ENCODE data around the gene BCL2L1.

BCL2L1 gene

GRCh38 chr20:31700747-31701146 is 21.9 kb downstream of the BCL2L1 start:
- TF ChIP-seq, protein P1, sequence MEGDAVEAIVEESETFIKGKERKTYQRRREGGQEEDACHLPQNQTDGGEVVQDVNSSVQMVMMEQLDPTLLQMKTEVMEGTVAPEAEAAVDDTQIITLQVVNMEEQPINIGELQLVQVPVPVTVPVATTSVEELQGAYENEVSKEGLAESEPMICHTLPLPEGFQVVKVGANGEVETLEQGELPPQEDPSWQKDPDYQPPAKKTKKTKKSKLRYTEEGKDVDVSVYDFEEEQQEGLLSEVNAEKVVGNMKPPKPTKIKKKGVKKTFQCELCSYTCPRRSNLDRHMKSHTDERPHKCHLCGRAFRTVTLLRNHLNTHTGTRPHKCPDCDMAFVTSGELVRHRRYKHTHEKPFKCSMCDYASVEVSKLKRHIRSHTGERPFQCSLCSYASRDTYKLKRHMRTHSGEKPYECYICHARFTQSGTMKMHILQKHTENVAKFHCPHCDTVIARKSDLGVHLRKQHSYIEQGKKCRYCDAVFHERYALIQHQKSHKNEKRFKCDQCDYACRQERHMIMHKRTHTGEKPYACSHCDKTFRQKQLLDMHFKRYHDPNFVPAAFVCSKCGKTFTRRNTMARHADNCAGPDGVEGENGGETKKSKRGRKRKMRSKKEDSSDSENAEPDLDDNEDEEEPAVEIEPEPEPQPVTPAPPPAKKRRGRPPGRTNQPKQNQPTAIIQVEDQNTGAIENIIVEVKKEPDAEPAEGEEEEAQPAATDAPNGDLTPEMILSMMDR (IDR thresholded peaks at IDR 0.05) = no peak
- no peak for TF ChIP-seq ZFX (IDR thresholded peaks at IDR 0.05; ENCODE audit: borderline replicate concordance)
- H3K27ac ChIP-seq = no peak overlapping the region

DNA sequence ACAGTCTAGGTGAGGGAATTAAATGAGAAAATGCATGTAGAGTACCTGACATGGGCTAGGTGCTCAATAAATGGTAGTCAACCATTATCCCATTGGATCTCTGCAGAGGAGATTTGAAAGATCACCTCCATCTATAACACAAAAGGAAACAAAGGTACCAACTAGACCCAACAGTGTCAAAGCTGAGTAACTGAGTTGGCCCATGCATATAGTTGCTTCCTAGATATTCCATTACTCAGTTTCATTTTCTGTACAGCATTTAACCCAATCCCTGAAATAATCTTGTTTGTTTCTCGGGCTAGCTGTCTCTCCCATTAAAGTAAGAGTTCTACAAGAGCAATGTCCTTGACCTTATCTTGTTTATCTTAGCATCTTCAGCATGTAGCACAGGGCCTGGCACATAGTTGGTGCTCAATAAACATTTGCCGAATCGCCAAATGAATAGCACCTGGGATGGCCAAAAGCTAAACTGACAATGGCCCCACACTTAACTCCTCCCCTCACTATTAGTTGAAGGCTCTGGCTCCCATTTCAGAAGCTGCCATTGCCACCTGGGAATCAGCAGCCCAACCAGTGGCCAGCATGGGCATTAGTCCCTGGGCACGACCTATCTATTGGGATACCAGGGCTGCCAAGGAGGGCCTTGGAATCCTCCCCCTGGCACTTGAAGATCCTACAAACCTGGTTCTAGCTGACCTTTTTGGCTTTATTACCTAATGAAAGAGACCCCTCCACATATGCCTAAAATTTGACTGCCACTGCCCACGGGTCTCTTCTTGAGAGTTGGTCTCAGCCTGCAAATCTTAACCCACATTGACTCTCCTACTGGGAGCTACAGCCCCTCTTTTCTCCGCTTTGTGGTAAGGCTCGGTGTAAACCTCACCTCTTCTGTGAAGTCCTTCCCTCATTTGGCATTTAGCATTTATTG is 22.6 kb downstream of the BCL2L1 start:
- TF ChIP-seq ZFX (IDR thresholded peaks at IDR 0.05; ENCODE audit: borderline replicate concordance) = no peak
- TF ChIP-seq, protein P1 (IDR thresholded peaks at IDR 0.05) = no peak
- no peak overlapping the region for H3K27ac ChIP-seq

DNA sequence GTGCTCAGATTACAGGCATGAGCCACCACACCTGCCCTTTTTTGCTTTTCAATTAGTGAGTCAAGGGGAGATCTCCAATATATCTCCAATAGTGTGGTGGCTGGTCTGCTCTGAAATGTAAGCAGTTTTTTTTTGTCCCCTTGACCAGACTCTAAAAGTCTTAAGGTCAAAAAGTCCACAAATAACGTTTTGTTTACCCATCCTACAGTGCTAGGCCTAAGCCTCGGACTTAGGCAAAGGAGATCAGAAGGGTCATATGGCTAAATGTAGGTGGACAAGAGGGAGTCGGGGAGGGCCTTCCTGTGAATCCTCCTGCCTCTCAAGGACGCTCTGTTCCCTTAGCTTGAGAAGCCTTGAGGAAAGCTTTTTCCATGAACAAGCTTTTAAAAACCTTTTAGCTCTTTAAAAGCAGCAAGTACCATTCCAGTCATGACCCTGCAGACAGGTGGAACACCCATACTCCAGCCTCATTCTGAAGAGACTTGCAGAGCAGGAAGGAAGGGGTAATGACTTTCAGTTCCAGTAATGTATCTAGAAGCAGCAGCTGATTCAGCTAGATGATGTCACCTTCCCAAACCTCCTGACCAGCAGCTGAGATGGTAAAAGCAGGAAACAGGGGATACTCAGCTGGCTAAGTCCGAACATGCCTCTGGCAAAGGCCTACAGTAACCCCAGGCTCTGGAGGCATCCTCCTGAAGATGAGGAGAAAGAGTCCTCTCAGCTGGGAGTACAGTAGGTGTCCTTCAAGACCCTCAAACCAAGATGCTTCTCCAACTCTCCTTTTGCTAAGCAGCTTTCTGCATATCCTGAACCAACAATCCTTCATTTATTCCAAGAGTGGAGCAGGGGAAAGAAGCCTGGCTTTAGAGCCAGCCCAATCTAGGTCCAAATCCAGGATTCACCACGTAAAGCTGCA is 23.6 kb downstream of the BCL2L1 start:
- H3K27ac ChIP-seq = no peak overlapping the region
- TF ChIP-seq, protein P1 (IDR thresholded peaks at IDR 0.05) = no peak
- no peak for TF ChIP-seq ZFX (IDR thresholded peaks at IDR 0.05; ENCODE audit: borderline replicate concordance)

- H3K27ac ChIP-seq = no peak overlapping the region
- TF ChIP-seq, protein P1 (IDR thresholded peaks at IDR 0.05) = no peak
- TF ChIP-seq ZFX (IDR thresholded peaks at IDR 0.05; ENCODE audit: borderline replicate concordance) = no peak
Observed at GRCh38 chr20:31698243-31698802, 24.3 kb downstream of the BCL2L1 start.

DNA sequence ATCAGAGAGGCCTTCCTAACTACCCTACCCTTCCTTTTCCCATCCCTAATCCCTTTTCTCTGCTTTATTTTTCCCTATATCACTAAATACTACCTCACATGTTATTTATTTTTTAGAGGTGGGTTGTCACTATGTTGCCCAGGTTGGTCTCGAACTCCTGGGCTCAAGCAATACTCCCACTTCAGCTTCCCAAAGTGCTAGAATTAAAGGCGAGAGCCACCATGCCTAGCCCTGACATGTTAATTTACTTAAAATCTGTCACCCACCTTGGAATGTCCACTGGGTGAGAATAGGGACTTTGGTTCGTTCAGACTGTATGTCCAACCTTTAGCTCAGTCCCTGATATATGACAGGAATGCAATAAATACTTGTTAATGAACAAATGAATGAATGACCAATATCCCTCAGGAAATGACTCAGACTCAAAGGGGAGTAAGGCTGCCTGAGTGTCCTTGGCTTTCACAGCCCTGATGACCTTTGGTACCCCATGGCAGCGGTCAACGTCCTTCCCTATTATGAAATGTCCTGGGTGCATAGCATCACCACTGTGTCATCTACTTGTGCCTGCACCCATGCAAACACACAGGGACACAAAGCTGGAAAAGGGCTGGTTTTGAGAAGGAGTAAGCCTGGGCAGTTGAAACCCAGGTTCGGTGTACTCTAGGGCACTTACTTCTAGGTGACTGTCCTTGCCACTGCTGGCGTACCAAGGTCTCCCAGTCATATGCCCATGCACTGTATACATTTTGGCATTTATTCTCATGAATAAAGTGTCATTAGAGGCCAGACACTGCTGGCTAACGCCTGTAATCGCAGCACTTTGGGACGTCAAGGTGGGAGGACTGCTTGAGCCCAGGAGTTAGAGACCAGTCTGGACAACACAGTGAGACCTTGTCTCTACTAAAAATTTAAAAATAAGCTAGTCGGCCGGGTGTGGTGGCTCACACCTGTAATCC is 26.5 kb downstream of the BCL2L1 start:
- H3K27ac ChIP-seq = no peak overlapping the region
- TF ChIP-seq, protein P1 (IDR thresholded peaks at IDR 0.05) = no peak
- TF ChIP-seq ZFX (IDR thresholded peaks at IDR 0.05; ENCODE audit: borderline replicate concordance) = no peak

DNA sequence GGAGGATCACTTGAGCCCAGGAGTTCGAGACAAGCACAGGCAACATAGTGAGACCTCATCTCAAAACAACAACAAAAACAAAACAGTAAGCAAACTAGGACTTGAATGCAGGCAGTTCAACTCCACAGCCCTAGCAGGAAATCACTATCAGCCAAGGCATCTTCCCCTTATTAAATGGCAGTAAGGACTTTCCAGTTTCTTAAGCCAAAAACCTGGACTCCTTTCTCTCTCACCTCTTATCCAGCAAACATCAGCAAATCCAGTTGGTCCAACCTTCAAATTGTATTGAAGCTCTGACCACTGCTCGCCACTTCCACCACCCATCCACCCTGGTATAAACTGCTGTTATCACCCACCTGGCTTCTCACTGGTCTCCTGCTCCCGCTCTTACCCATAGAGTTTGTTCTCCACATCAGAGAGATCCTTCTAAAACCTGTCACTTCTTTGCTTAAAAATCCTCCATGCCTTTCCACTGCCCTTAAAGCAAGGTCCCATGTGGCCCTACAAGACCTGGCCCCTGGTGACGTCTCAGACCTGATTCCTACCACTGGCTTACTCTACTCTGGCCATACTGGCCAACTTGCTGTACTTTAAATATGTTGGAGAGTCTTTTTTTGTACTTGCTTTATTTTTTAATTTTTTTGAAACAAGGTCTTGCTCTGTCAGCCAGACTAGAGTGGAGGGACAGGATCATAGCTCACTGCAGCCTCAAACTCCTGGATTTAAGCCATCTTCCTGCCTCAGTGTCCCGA is 27.6 kb downstream of the BCL2L1 start:
- H3K27ac ChIP-seq = no peak overlapping the region
- TF ChIP-seq, protein P1 (IDR thresholded peaks at IDR 0.05) = no peak
- no peak for TF ChIP-seq ZFX (IDR thresholded peaks at IDR 0.05; ENCODE audit: borderline replicate concordance)

Measured in 22Rv1 (cell line).